LNCaP clone FGC (cell line): ENCODE data around the gene BMAL1.

Experiments used
- DNase-seq: peaks from one replicate; pipeline ENCODE4 v3.0.0-alpha.2; 2011; ENCODE audit warnings: low read depth
- H3K4me3 ChIP-seq: 2 replicates; pipeline ENCODE4 v1.5.1; 2011; ENCODE audit warnings: mild to moderate bottlenecking, low read depth, low read length, control low read depth
- TF ChIP-seq, protein P1 (sequence below): IDR thresholded peaks from 2 replicates; pipeline ENCODE4 v1.5.1; 2012; ENCODE audit warnings: mild to moderate bottlenecking; ENCODE audit not compliant: control insufficient read depth, insufficient read depth; ENCODE audit errors: extremely low read depth

Gene BMAL1

DNA sequence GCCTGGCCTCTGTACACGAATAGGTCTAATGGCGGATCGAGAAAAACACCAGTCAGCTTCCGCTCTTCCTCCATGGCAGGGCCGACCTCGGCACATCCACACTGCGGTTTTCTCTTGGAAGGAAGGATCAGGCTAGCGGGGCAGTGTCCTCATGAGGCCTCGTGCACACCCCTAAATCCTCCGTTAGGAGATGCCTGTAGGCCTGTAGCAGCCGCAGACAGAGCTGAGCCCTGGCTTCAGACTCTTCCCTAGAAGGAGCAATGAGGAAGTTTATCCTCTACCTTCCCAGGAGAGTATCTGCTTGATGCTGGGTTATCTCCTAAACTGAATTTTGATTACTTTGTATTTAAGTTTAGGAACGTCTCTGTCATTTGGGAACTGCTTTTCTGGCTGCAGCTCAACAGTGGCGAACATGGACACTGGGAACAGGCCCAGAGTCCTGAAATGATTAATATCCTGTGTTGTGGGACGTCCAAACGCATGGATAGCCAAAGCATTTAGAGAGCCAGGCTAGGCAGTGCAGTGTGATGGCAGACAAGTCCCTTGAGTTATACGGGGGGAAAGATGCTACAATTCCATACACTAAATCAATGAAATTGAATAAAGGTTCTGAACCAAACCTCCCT, 16.5 kb upstream of the BMAL1 start:
- no peak for DNase-seq
- no peak overlapping the region for H3K4me3 ChIP-seq
- TF ChIP-seq, protein P1, sequence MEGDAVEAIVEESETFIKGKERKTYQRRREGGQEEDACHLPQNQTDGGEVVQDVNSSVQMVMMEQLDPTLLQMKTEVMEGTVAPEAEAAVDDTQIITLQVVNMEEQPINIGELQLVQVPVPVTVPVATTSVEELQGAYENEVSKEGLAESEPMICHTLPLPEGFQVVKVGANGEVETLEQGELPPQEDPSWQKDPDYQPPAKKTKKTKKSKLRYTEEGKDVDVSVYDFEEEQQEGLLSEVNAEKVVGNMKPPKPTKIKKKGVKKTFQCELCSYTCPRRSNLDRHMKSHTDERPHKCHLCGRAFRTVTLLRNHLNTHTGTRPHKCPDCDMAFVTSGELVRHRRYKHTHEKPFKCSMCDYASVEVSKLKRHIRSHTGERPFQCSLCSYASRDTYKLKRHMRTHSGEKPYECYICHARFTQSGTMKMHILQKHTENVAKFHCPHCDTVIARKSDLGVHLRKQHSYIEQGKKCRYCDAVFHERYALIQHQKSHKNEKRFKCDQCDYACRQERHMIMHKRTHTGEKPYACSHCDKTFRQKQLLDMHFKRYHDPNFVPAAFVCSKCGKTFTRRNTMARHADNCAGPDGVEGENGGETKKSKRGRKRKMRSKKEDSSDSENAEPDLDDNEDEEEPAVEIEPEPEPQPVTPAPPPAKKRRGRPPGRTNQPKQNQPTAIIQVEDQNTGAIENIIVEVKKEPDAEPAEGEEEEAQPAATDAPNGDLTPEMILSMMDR = no peak

DNA sequence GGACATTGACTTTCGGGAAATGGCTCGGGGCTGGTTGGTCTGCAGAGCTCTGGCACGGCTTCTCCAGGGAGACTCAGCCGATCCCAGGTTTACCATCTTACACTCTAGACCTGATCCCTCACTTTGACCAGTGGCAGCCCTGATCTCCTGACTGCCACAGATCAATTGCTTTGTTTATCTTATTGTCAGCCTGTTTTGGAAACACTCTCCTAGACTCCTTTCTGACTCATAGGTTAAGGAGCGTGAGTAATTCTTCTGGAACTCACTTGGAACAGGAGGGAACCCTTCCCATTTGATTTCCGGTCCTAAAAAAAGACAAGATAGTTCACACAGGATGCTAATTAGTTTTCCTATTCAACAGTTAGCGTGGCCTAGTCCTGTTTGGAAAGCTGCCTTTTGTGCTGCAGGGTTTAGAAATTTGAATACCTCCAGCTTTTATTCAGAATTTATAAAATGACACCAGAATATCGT, 16.0 kb upstream of the BMAL1 start:
- TF ChIP-seq, protein P1 = no peak
- no peak for DNase-seq
- no peak overlapping the region for H3K4me3 ChIP-seq

DNA sequence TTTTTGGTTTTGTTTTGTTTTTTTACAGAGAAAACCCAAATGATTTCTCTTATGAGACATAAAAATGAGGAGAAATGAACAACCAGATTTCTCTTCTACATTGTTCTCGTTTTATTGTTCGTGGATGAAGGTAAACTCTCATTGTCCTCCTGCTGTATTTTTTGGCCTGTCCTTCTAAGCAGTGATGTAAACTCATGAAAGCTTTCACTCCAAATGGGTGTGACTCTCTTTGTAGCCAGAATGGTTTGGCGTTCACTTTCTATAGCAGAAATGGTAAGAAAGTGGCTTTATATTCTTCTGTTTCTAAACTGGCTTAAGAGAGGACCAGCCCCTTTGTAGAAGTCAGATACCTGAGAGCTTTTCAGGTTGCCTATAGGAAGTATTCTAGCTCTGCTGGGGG, 15.5 kb upstream of the BMAL1 start:
- H3K4me3 ChIP-seq = no peak overlapping the region
- TF ChIP-seq, protein P1 = no peak
- no peak for DNase-seq

DNA sequence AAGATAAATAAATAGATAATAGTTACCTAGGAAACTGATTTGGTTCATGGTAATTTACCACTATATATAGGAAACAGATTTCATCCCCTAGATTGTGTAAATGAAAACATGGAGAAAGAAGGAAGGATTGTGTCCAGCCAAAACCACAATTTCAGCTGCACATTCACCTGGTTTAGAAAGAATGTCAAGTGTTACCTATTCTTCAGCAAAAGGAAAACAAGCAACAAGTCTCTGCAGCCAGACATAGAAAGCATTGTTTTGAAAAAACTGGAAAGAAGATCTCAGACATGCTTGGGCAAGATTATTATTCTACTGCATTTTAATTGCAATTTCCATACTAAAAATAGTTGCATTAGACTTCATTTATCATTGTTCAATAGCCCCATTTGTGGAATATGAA, 8.8 kb upstream of the BMAL1 start:
- H3K4me3 ChIP-seq = no peak overlapping the region
- no peak for DNase-seq
- TF ChIP-seq, protein P1 = no peak

DNA sequence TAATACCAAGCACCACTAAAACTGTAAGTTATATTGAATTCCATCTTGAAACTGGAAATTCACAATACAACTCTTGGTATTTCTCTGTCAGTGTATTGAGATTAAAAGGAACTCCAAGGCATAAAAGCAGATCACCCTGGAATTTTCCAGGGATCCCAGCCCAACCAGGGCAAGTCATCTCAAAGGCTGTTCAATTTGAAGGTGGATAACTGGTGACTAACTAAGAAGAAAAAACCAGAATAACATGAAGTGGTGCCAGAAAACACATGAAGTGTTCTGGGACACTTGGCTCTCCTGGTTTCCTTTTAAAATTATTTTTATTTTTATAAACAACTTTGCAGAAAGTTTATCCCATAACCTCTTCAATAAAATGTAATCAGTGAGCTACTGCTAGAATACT, 7.8 kb upstream of the BMAL1 start:
- DNase-seq = no peak
- no peak overlapping the region for H3K4me3 ChIP-seq
- TF ChIP-seq, protein P1 = no peak

DNA sequence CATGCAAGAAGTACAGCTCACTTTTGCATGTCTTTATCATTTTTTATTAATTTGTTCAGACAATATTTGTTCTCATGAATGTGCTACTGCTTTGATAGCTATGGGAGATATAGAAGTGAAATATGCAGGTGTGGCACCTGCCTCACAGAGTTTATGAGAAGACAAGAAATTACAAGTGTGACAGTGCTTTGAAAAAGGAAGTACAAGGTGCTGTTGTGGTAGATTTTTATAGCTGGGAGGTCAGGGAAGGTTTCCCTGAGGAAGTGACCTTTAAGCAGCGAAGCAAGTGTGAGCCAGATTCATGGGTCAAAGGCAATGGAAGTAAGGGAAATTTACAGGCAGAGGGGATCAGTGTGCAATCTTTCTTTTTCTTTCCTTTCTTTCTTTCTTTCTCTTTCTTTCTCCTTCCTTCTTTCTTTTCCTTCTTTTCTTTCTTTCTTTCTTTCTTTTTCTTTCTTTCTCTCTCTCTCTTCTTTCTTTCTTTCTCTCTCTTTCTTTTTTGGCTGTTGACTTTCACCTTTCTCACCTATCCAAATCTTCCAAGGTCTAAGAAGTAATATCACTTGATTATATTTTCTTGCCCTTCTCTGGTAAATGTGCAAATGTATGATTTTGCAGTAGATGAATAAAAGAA, 6.4 kb upstream of the BMAL1 start:
- DNase-seq = peak; percentile 85

More for the DNA sequence above, 6.4 kb upstream of the BMAL1 start:
- H3K4me3 ChIP-seq = no peak overlapping the region
- TF ChIP-seq, protein P1 = no peak
